HepG2 (cell line): ENCODE measurements around the gene DDTL. TPM values are rescaled to one million over a fixed set of nuclear protein-coding genes. Genes with fewer than 3 reads are reported as not detected.
A peak's percentile ranks its signal among the peaks of the same experiment; 100 is the strongest.

Experiments
- CENPT ChIP-seq: sonication (generic); formaldehyde crosslinking; IDR thresholded peaks from 2 replicates; pipeline ENCODE4 v1.8.0; 2022; ENCODE audit warnings: low read depth, mild to moderate bottlenecking, moderate library complexity, missing genetic modification reagents
- CHD2 ChIP-seq: IDR thresholded peaks from 2 replicates; pipeline ENCODE4 v1.6.1; 2011; ENCODE audit warnings: low read depth, low read length, improper control_type of control experiment
- KIAA2018 ChIP-seq: sonication (generic); formaldehyde crosslinking; IDR thresholded peaks from 2 replicates; pipeline ENCODE4 v1.5.0; 2020; ENCODE audit warnings: mild to moderate bottlenecking, missing genetic modification reagents, borderline replicate concordance
- POLR2AphosphoS2 ChIP-seq: IDR thresholded peaks from 2 replicates; pipeline ENCODE4 v1.6.1; 2011; ENCODE audit warnings: low read depth, low read length, improper control_type of control experiment
- RCOR2 ChIP-seq: IDR thresholded peaks from 2 replicates; pipeline ENCODE4 v1.6.1; 2016; ENCODE audit warnings: missing biosample characterization, missing genetic modification reagents
- SIX4 ChIP-seq: sonication (generic); formaldehyde crosslinking; IDR thresholded peaks from 2 replicates; pipeline ENCODE4 v1.4.0; 2020; ENCODE audit warnings: missing genetic modification reagents
- XBP1 ChIP-seq: sonication (generic); formaldehyde crosslinking; IDR thresholded peaks from 2 replicates; pipeline ENCODE4 v1.5.0; 2020; ENCODE audit warnings: missing genetic modification reagents
- ZIK1 ChIP-seq: sonication (generic); formaldehyde crosslinking; IDR thresholded peaks from 2 replicates; pipeline ENCODE4 v1.5.0; 2020; ENCODE audit warnings: mild to moderate bottlenecking, low read depth, missing genetic modification reagents, borderline replicate concordance
- ZKSCAN1 ChIP-seq: fragments of 150-350 bp; IDR thresholded peaks from 2 replicates; pipeline ENCODE4 v1.6.1; 2014; ENCODE audit warnings: low read length
- ZMYM4 ChIP-seq: sonication (generic); formaldehyde crosslinking; IDR thresholded peaks from 2 replicates; pipeline ENCODE4 v1.8.1; 2023; ENCODE audit warnings: mild to moderate bottlenecking, missing genetic modification reagents
- ZNF101 ChIP-seq: sonication (generic); formaldehyde crosslinking; IDR thresholded peaks from 2 replicates; pipeline ENCODE4 v1.4.0; 2020; ENCODE audit warnings: mild to moderate bottlenecking, low read depth, missing genetic modification reagents, borderline replicate concordance
- ZNF142 ChIP-seq: sonication (generic); formaldehyde crosslinking; IDR thresholded peaks from 2 replicates; pipeline ENCODE4 v1.4.0; 2020; ENCODE audit warnings: missing genetic modification reagents
- ZNF256 ChIP-seq: sonication (generic); formaldehyde crosslinking; conservative IDR thresholded peaks from 2 replicates; pipeline ENCODE4 v1.4.0; 2020; ENCODE audit warnings: missing genetic modification reagents
- ZNF564 ChIP-seq: sonication (generic); formaldehyde crosslinking; IDR thresholded peaks from 2 replicates; pipeline ENCODE4 v1.8.1; 2023; ENCODE audit warnings: mild to moderate bottlenecking, missing genetic modification reagents
- ZNF567 ChIP-seq: sonication (generic); formaldehyde crosslinking; IDR thresholded peaks from 2 replicates; pipeline ENCODE4 v1.8.1; 2023; ENCODE audit warnings: mild to moderate bottlenecking, missing genetic modification reagents, borderline replicate concordance
- ZNF839 ChIP-seq: sonication (generic); formaldehyde crosslinking; IDR thresholded peaks from 2 replicates; pipeline ENCODE4 v1.4.0; 2020; ENCODE audit warnings: missing genetic modification reagents, mild to moderate bottlenecking, borderline replicate concordance
- polyA plus RNA-seq, 8 experiments: library from polyadenylated mRNA; depleted of rRNA in 3 of 8; stranded (reverse) in 7 of 8; unstranded in 1 of 8; fragments of >200 nt; fragmentation: Illumina TruSeq in 4 of 8; extraction: Trizol in 4 of 8; gene quantifications; 2 replicates each; pipeline versions ENCODE4 v1.2.1 to v1.2.3, GENCODE V29; 2011 to 2016; ENCODE audit warnings: low read depth in 4 of 8, missing spikeins in 1 of 8, mixed read lengths in 1 of 8; ENCODE audit not compliant: insufficient read depth in 1 of 8
- total RNA-seq, 5 experiments: library from RNA; depleted of rRNA; stranded (reverse); fragments of >200 nt; fragmentation: Illumina TruSeq; extraction: Trizol; gene quantifications; 2 replicates each; pipeline ENCODE4 v1.2.3, GENCODE V29; 2016; ENCODE audit warnings: low read depth in 1 of 5

Gene DDTL
- total and polyA plus RNA-seq, 2 of the 13 experiments (the other 11 are each of a cell fraction or from before 2014, with no cell fraction given), result 0.31 TPM; not detected in 1

GRCh38 chr22:24008381-24009226 is 41.9 kb downstream of the DDTL start (continued):
- no peak for TF ChIP-seq ZNF839 (CRISPR knock-in tag)
- TF ChIP-seq XBP1 (CRISPR knock-in tag), result no peak
- no peak for TF ChIP-seq RCOR2 (CRISPR knock-in tag)
- no peak for TF ChIP-seq POLR2AphosphoS2
- no peak for TF ChIP-seq ZKSCAN1
- TF ChIP-seq KIAA2018 (CRISPR knock-in tag), result no peak
- no peak for TF ChIP-seq SIX4 (CRISPR knock-in tag)
- TF ChIP-seq ZNF564 (CRISPR knock-in tag), result peak; percentile 24; the same call in 1 of the 2 replicates
- TF ChIP-seq ZNF142 (CRISPR knock-in tag), result 0 out of 2 replicates have a peak, but pooled peaks have one; percentile 34
- TF ChIP-seq ZNF567, result no peak
- no peak for TF ChIP-seq CHD2
- TF ChIP-seq ZIK1 (CRISPR knock-in tag), result no peak
- TF ChIP-seq ZNF101 (CRISPR knock-in tag), result no peak
- no peak for TF ChIP-seq ZMYM4 (CRISPR knock-in tag)
- no peak for TF ChIP-seq CENPT (CRISPR knock-in tag)
- TF ChIP-seq ZNF256 (CRISPR knock-in tag), result no peak
